DMS 273 (cell line): ENCODE measurements around the gene SLC2A5.
A peak's percentile ranks its signal among the peaks of the same experiment; 100 is the strongest.
"Not testable (repeated sequence)": the region's sequence is repeated elsewhere in the genome, so short reads cannot be mapped to it uniquely, and the experiment has no call there.

Source experiments
- DNase-seq: peaks from one replicate; lab custom pipeline; 2025; ENCODE audit not compliant: unreplicated experiment; lab: John Stamatoyannopoulos, UW

SLC2A5 gene

DNA sequence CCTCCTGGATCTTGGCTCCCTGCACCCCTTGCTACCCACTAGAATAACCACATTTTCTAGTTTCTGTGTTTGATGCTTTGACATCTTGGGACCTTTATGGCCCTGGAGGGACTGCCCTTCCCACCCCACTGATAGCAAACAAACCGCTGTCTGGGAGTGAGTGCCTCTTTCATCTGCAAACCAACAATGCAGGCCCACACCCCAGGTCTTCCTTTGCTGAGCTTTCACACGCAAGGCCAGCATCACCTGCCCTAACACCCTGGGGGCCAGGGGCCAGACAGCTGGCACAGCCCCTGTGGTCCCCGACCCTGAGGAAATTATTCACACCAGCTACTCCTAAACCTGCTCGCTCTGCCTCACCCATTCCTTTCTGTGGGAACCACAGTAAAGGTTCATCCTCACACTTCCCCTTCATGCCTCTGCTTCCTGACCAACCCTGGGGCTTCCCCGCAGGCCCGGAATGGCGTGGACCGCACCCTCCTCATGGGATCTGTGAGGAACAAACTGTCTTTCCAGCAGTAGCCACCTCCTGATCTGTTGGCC lies 58.6 kb downstream of the SLC2A5 start:
- DNase-seq = no peak

DNA sequence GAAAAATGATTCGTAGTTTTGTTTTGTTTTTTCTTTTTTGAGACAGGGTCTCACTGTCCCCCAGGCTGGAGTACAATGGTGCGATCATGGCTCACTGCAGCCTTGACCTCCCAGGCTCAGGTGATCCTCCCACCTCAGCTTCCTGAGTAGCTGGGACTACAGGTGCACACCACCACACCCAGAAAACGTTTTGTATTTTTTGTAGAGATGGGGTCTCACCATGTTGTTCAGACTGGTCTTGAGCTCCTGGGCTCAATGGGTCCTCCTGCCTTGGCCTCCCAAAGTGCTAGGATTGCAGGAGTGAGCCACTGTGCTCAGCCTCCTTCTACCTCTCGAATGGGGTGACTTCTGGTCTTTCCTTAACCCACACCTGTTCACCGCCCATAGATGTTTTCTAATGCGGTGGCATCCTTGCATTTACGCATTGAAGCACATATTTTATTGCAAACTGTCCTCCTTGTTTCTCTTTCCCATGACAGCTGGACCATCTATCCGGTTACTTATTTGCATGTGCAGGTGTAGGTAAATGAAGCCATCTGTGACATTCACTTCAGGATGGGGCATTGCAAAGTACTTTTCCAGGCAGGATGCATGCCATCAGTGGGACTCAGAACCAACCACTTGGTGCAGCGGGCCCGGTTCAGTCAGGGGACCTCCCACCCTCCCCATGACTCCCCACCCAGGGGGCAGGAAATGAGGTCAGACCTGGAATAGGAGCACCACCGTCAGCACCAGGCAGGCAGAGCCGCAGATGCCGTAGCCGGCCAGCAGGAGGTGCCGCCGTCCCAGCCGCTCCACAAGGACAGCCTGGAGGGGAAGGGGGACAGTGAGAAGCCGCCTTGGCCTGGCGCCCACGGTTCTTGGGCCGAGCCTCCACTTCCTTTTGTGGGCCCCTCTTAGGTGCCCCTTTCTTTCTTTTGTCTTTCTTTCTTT lies 59.7 kb downstream of the SLC2A5 start:
- peak; percentile 73 for DNase-seq

DNA sequence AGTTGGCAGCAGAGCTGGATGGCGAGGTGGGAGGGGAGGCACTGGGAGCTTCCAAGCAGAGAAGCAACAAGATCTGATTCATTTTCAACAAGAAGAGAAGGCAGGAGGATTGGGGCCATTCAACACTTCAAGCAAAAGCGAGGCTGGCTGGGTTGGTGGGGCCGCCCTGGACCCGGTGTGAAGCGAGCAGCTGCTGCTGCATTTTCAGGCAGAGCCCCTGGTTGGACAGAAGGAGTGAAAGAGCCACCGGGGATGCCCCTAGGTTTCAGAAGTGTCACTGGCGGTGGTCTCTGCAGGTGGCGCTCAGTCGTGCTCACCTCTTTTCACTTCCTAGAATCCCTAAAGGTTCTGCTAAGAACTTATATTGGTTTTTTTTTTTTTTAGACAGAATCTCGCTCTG lies 61.2 kb downstream of the SLC2A5 start:
- DNase-seq = no peak

DNA sequence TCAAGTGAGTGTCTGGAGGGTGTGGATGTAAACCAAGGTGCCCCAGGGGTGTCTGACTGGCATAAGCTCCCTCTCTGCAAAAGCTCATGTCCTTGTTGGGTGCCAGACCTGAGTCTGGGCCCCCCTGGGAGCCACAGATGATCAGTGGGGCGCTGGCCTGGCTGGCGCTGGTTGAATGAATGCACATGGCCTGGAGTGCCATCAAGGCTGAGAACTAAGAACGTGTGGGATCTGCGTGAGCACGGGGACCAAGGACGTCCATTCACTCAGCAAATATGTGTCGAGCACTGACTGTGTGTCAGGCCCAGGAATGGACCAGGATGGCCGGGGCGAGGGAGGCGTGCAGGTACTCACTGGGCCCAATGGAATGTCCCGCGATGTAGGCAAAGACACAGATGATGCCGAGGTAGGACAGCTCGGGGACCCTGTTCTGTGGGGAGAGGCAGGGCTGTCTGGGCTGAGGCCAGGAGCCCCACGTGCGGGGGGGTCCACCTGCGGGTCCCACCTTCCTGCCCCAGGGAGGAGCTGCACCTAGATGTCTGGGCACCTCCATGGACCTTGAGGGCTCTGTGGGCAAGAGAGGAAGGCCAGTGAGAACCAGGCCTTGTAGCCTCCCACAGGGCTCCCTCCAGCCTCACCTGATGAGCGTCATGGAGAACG lies 62.3 kb downstream of the SLC2A5 start:
- DNase-seq = no peak

DNA sequence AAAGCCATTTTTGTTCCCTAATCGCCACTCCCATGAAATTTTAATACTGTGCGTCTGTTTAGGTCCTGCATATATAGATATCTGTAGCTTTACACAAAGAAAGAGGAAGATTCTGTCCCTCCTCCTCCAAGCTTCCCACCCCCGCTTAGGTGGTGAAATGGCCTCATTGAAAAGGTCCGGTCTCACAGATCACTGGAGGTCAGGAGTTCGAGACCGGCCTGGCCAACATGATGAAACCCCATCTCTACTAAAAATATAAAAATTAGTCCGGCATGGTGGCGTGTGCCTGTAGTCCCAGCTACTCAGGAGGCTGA lies 64.1 kb downstream of the SLC2A5 start:
- no peak for DNase-seq

DNA sequence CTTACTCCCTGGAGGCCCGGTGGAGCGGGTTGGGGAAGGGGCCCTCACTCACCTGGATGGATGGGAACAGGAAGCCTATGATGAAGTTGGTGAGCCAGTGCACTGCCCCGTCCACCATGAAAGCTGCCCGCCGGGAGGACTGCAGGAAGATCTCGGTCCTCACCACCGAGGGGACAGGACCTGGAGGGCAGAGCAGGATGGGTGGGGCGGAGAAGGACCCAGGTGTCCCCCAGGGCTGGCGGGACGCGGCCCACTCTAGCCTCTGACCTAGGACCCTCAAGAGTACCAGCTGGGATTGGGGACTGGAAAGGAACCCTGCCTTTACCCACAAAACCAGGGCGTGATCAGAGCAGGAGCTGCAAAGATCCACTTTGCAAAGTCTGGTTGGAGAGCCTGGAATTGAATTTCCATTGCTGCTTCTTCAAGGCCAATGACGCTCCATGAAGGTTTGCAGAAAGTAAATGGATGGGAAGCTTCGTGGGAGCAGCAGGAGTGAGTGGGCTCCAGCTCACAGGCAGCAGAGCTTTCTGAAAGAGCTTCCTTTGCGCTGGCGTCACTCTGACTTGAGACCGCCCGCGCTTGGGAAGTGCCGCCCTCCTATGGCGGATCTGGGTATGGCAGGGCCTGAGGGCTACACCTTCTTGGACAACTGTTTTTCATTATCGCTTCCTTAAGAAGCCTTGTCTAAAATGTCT lies 64.6 kb downstream of the SLC2A5 start:
- DNase-seq = peak; percentile 77

DNA sequence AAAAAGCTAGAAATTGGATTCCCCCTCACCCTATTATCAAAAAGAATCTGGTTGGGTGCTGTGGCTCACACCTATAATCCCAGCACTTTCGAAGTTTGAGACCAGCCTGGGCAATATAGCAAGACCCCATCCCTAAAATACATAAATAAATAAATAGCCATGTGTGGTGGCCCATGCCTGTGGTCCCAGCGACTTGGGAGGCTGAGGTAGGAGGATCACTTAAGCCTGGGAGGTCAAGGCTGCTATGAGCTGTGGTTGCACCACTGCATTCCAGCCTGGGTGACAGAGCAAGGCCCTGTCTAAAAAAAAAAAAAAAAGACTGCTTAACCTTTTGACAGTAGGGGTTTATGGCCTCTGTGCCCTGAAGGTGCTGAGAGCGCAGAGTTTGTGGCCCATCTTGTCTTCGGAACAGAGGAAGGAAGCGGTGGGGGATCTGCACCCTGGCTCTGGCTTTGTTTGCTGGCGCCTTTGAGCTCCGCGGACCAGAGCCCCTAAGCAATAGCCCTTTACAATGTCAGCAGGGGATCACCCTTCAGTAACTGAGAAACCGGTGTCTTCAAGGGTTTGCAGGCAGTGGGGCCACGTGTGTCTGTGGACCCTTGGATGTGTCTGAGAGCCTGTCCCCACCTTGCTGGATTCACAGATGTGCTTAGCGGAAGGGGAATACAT lies 65.3 kb downstream of the SLC2A5 start:
- DNase-seq = no peak

DNA sequence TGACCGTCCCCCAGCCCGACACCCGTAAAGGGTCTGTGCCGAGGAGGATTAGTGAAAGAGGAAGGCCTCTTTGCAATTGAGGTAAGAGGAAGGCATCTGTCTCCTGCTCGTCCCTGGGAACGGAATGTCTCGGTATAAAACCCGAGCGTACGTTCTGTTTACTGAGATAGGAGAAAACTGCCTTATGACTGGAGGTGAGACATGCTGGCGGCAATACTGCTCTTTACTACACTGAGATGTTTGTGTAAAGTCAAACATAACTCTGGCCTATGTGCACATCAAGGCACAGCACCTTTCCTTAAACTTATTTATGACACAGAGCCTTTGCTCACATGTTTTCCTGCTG lies 67.2 kb downstream of the SLC2A5 start:
- DNase-seq = not testable (repeated sequence)

DNA sequence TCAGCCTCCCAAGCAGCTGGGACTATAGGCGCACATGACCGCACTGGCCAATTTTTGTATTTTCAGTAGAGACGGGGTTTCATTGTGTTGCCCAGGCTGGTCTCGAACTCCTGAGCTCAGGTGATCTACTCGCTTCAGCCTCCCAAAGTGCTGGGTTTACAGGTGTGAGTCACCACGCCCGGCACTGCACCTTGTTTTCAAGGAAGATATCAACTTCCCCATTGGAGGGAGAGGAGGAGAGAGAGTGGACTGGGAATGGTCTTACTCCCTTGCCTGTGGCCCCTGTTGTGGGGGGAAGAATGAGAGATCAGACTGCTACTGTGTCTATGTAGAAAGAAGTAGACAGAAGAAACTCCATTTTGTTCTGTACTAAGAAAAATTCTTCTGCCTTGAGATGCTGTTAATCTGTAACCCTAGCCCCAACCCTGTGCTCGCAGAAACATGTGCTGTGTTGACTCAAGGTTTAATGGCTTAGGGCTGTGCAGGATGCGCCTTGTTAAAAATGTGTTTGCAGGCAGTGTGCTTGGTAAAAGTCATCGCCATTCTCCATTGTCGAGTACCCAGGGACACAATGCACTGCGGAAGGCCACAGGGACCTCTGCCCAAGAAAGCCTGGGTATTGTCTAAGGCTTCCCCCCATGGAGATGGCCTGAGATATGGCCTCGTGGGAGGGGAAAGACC lies 67.8 kb downstream of the SLC2A5 start:
- DNase-seq = not testable (repeated sequence)

DNA sequence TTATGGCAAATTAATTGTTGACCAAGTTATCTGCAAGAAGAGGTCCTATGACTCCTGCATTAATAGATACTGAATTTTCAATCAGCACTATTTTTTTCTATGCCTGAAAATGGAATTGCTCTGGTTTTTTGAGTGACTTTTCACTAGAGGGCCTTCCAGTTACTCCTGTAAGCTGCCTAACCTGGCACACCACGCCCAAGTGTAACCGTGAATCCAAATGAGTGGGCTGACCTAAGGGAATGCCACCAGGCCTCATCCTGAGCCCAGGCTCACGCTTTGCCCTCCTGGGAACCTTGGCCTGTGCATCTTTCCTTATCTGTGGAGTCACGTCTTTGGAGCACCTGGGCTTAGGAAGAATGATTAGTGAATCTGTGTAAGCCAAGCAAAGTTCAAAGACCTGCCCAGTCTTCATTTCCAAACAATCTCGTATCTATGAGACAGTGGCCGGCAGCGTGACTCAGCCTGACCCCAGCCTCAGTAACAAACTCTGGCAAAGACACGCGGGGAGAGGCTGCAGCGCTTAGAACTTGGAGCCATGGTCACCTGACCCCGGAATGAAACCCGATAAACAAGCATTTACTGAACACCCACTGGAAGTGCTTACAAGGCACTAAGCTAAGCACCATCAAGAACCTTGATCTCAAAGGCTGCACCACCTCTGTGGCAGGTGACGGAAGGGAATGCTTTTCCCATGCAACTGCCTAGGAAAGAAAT lies 75.3 kb downstream of the SLC2A5 start:
- not testable (repeated sequence) for DNase-seq

DNA sequence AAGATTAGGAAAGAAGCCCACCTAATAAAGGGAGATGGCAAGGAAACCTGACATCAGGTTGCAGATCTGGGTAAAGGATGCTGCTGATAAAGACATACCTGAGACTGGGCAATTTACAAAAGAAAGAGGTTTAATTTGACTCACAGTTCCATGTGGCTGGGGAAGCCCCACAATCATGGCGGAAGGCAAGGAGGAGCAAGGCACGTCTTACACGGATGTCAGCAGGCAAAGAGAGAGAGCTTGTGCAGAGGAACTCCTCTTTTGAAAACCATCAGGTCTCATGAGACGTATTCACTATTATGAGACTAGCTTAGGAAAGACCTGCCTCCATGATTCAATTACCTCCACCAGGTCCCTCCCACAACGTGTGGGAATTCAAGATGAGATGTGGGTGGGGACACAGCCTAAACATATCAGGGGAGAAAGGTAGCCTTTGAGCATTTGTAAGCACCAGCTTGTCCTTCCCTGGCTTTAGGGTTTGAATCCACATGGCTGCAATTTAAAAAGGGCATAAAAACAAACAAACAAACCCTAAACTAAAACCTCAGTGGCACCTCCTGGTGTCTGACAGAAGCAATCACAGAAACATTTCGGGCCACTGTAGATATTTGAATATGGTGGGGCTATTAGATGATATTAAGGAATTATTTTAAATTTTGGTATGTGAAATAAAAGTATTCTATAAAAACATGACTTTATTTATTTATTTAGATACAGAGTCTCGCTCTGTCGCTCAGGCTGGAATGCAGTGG lies 76.3 kb downstream of the SLC2A5 start:
- DNase-seq = no peak

DNA sequence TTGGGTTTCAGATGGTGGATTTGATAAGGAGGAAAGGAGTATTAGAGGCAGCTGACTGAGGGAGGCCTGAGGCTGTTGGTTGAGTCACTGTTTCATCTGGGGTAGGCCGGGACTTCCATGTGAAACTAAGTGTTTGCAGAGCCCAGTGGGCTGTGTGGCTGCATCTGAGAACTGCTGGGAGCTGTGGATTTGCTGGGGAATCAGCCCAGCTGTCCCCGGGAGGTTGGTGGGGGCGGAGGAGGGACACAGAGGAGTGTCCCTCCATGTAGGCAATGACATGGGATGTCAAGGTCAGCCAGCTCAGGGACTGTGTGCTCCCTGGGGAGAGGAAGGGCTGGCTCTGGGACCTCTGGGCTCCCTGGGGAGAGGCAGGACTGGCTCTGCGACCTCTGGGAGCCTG lies 79.6 kb downstream of the SLC2A5 start:
- no peak for DNase-seq

DNA sequence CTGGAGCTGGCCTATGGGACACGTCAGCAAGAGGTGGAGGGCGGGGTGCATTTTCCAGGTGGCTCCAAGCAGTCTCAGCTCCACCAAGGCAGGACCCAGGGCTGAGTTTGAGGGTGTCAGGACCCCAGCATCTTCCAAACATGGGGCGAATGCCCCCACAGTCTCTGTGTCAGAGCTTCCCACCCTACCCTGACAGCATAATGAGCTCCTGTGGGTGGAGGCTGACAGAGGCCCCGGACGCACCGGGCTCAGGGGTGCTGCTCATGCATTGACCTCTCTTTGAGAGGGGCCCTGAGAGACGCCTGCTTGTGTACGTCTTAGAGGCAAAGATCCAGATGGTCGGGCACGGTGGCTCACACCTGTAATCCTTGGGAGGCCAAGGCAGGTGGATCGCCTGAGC lies 80.4 kb downstream of the SLC2A5 start:
- DNase-seq = no peak

DNA sequence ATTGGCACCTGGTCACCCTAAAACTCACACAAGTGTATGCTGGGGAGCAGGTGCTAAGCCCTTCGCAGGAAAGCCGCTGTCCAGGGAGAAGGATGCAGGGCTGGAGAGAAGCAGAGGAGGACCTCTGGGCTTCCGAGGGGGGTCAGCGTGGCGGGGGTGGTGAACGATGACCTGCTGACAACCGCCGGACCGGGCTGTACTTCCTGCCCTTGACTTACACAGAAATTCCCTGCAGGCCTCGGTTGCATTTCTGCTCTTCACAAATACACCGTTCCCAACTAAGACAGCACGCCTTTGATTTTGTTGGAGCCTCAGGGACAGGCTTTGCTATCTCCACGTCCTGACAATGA lies 80.8 kb downstream of the SLC2A5 start:
- DNase-seq = no peak

DNA sequence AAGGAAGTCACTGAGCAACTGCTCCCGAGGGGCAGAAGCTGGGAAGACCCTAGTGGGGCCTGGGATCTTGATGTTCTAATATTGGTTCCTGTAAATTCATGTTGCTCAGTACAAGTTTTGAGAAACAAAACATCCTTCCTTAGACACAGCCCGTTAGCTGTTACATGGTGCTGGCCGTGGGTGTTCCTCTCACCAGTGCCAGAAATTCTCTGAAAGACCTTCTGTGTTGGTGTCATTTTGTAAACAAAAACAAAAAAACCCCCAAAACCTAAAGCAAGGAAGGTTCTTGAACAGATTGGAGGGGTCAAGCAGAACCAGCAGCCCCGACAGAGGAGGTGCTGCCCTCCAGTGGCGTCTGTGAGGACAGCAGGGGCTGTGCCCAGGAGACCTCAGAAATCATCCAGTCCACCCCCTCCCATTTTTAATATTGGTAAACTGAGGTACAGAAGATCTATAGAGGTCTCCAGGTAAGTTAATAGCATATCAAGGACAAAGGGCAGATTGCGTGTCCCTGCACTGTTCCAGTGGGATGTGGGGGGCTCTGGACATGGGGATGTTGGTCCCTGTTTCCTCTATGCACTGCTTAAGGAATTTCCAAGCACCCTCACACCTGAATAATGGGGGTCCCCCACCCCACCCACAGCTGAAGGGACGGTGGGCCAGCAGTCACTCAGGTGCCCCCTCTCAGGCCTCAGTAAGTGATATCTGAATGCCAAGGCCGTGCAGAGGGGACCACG lies 81.4 kb downstream of the SLC2A5 start:
- DNase-seq = peak; percentile 72

DNA sequence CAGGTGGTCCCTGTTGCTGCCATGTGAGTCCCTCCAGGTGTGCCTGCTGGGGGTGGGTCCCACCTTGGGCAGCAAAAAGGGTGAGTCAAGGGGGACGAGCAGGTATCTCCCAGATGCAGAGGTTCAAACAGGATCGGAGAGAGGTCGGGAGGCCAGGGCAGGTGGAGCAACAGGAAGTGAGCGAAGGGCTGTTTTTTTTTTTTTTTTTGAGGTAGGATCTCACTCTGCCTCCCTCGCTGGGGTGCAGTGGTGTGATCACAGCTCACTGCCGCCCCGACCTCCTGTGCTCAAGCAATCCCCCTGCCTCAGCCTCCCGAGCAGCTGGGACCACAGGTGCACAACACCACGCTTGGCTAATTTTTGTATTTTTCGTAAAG lies 82.6 kb downstream of the SLC2A5 start:
- DNase-seq = no peak

DNA sequence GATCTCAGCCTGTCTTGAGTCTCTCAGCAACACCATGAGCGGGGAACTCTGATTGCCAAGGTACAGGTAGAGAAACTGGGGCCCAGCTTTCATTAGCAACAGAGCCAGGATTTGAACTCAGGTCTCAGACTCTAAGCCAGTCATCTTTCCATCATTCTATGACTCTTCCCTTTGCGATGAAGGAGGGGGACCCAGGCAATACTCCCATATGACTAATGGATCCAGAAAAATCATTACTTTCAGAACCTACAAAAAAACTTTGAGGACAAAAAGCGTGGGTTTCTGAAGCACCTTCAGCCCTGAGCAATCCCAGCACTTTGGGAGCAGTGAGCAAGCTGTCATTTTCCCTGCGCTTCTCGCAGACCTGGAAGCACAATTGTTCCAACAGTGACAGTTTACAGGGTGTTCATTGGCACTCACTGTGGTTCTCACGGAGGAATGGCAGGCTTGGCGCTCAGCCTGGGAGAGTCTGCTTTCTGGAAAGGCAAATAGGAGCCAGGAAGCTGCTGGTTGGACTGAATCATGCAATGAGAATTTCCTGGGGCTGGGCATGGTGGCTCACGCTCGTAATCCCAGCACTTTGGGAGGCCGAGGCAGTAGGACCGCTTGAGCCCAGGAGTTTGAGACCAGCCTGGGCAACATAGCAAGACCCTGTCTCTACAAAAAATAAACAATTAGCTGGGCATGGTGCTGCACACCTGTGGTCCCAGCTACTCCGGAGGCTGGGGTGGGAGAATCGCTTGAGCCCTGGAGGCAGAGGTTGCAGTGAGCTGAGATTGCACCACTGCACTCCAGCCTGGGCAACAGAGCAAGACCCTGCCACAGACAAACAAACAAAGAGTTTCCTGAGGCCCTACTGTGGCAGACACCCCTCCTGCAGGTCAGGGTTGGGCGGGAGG lies 83.3 kb downstream of the SLC2A5 start:
- peak; percentile 46 for DNase-seq
